Fibroblast of mammary gland (primary cell): ENCODE measurements around the gene JAZF1.

ENCODE experiments used
- DNase-seq: peaks from one replicate; pipeline ENCODE4 v3.0.0-alpha.2; 2010; ENCODE audit warnings: low read depth
- H3K4me3 ChIP-seq: 2 replicates; pipeline ENCODE4 v1.5.1; 2011; ENCODE audit warnings: low read depth, mild to moderate bottlenecking, low read length, moderate library complexity; ENCODE audit not compliant: control insufficient read depth
- CTCF ChIP-seq: conservative IDR thresholded peaks from 2 replicates; pipeline ENCODE4 v1.5.1; 2011; ENCODE audit warnings: low read depth, low read length, inconsistent platforms; ENCODE audit not compliant: control insufficient read depth, insufficient read depth

Gene JAZF1

DNA sequence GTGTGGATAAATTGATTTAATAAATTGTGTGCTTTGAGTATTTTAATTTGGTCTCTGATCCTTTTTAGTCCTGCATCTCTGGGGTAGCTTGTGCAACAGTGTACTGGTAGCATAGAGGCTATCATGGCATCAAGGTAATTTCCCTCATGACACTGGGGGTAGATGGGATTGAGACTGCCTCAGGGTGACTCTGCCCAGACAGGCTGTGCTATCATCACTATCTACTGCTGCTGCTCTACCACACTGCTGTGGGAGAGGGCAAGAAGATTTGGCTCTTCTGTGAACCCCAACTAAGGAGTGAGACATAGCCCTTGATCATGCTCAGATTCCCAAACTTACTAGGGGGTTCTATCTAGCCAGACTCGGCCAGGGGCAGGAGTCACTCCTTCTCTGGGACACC, 43.6 kb upstream of the JAZF1 start:
- no peak for DNase-seq
- no peak for TF ChIP-seq CTCF

GRCh38 chr7:28222636-28223035, 42.0 kb upstream of the JAZF1 start:
- no peak overlapping the region for H3K4me3 ChIP-seq
- no peak for TF ChIP-seq CTCF
- DNase-seq, result no peak

More for the DNA sequence above, 43.6 kb upstream of the JAZF1 start:
- H3K4me3 ChIP-seq, result no peak overlapping the region

GRCh38 chr7:28219793-28220192, 39.2 kb upstream of the JAZF1 start:
- TF ChIP-seq CTCF, result no peak
- no peak overlapping the region for H3K4me3 ChIP-seq
- DNase-seq, result no peak

- no peak for DNase-seq
- no peak for TF ChIP-seq CTCF
Observed at GRCh38 chr7:28217143-28217542, 36.5 kb upstream of the JAZF1 start.

DNA sequence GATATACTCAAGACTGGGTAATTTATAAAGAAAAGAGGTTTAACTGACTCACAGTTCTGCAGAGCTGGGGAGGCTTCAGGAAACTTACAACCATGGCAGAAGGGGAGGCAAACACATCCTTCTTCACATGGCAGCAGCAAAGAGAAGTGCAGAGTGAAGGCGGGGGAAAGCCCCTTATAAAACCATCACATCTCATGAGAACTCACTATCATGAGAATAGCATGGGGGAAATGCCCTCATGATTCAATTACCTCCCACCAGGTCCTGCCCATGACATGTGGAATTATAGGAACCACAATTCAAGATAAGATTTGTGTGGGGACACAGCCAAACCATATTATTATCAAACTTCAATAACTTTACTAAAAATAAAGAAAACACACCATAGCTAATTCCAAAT, 30.4 kb upstream of the JAZF1 start:
- H3K4me3 ChIP-seq, result no peak overlapping the region
- no peak for DNase-seq
- TF ChIP-seq CTCF, result no peak

More at GRCh38 chr7:28217143-28217542, 36.5 kb upstream of the JAZF1 start:
- H3K4me3 ChIP-seq, result no peak overlapping the region

DNA sequence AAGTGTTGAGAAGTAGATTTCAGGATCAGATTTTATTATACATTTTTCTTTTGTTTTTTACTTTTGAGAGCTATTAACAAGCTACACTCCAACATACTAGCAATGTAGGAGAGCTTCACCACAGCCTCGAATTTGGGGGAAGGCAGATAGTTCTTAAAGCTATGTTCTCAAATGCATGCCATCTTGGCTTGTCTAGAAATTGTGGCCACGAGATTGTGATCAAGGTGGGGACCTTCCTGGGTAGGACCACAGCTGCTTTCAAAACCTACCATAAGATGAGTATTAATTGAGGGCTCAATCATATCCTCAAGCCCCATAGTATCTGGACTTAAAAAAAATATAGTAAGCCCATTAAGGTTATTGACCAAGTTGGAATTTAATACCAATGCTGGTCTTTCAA, 27.9 kb upstream of the JAZF1 start:
- no peak for DNase-seq
- no peak for TF ChIP-seq CTCF
- no peak overlapping the region for H3K4me3 ChIP-seq

GRCh38 chr7:28207486-28208158, 27.0 kb upstream of the JAZF1 start:
- peak; percentile 24 for DNase-seq
- no peak for TF ChIP-seq CTCF

More at GRCh38 chr7:28207486-28208158, 27.0 kb upstream of the JAZF1 start:
- no peak overlapping the region for H3K4me3 ChIP-seq
